ENCODE results near the gene MRPL1. TPM values are rescaled to one million over a fixed set of nuclear protein-coding genes. Genes with fewer than 3 reads are reported as not detected.
"Not testable (repeated sequence)": the region's sequence is repeated elsewhere in the genome, so short reads cannot be mapped to it uniquely, and the experiment has no call there.

MRPL1 gene
- total RNA-seq, 1 donor from 2014 or later, result 24.9 TPM

DNA sequence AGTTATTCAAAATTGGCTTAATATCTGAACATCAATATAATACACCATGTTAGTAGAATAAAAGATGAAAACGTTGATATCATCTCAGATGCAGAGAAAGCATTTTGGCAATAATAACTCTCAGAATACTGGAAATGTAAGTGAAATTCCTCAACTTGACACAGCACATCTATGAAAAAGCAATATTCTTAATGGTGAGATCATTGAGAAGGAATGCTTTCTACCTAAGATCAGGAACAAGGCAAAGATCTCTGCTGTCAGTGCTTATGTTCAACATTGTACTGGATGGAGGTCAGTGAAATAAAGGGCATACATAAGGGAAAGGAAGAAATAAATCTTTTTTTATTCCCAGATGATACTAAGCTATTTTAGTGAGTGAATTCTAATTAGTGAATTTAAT is 40.6 kb downstream of the MRPL1 start:
- intact Hi-C loops (cut with DNase I), result no loop called here

DNA sequence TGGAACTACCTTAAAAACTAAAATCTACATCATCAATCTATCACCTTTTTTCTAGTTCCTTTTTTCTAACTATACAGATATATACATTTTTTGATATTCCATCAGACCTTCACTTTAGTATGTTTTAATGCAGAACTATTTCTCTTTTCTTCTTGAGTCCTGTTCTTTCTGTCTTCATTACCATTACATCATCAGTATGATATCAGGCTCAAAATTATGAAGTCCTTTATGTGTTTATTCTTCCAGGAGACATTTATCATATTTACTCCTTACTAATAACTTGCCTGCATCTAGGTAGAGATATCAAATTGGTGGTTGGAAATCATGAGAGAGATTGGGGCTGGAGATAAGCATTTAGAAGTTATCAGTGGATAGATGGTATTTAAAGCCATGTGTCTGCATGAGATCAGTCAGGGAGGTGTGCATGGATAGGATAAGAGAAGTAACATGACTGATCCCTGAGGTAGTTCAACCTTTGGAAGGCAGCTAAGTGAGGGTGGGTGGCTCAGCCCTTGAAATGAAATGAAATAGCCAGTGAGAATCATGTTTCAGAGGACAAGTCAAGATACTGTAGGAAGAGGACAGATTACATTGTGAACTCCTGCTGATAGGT is 43.1 kb downstream of the MRPL1 start:
- ATAC-seq (no peak), DNase-seq (ENCODE audit: low spot score) (no peak)
- intact Hi-C loops (cut with DNase I), result no loop called here

More for the DNA sequence above, 40.6 kb downstream of the MRPL1 start:
- DNase-seq (ENCODE audit: low spot score), result no peak
- no peak for ATAC-seq

GRCh38 chr4:77910676-77911075 is 48.0 kb downstream of the MRPL1 start:
- no peak for ATAC-seq
- intact Hi-C loops (cut with DNase I), result no loop called here

DNA sequence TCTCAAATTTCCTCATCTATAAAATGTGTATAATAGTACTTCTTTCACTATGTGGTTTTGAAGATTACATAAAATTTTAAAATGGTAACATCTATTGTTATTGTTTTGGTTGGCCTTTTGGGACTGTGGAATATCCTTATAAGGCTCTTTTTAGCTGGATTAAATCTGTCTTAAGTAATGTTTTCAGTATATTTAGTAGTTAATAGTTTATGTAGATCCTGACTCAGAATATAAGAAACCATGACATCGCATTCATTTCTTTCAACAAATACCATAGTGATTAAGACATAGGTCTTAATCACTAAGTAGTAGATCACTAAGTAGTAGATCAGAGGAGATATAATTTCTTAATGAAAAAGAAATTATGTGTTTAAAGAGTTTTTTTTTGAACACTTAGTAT is 48.5 kb downstream of the MRPL1 start:
- intact Hi-C loops (cut with DNase I), result no loop called here

More at GRCh38 chr4:77910676-77911075, 48.0 kb downstream of the MRPL1 start:
- no peak for DNase-seq (ENCODE audit: low spot score)

DNA sequence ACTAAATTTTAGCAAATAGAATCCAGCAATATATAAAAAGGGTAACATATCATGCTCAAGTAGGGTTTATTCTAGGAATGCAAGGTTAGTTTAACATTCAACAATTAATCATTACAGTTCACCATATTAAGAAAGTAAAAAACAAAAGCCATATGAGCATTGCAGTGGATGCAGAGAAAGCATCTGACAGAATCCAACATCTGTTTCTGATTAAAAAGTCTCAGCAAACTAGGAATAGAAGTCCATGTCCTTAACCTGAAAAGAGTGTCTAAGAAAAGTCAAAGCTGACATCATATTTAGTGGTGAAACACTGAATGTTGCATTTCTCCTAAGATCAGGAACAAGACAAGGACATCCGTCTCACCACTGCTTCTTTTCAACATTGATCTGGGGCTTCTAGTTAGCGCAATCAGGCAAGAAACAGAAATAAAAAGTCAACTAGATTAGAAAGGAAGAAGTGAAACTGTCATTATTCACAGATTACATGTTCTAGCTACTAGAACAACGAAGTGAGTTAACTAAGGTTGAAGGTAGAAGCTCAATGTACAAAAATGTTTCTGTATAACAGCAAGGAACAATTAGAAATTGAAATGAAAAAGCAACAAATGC is 49.3 kb downstream of the MRPL1 start:
- no peak for DNase-seq (ENCODE audit: low spot score)
- intact Hi-C loops (cut with DNase I), result no loop called here
- ATAC-seq, result no peak

More for the DNA sequence above, 48.5 kb downstream of the MRPL1 start:
- ATAC-seq (no peak), DNase-seq (ENCODE audit: low spot score) (no peak)

GRCh38 chr4:77913348-77913747 is 50.7 kb downstream of the MRPL1 start:
- no peak for DNase-seq (ENCODE audit: low spot score)
- no peak for ATAC-seq
- intact Hi-C loops (cut with DNase I), result no loop called here

DNA sequence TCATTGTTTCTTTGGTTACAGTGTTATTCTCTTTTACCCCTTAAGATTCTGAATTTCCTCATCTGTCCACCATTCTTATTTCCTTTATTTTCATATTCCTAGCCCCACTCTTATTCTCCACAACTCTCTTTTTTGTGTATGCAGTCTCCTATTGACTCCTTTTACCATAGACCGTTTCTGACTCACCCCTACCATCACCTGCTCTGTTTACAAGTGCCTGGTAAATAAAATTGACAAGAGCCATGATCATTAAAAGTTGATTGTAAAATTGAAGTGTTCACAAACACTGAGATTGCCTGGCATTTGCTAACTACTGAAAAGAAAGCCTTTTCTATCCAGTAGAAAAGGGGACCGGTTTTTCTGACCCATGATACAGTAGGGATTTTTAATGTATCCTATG is 54.4 kb downstream of the MRPL1 start:
- DNase-seq (ENCODE audit: low spot score) (no peak), ATAC-seq (no peak)
- intact Hi-C loops (cut with DNase I), result no loop called here

DNA sequence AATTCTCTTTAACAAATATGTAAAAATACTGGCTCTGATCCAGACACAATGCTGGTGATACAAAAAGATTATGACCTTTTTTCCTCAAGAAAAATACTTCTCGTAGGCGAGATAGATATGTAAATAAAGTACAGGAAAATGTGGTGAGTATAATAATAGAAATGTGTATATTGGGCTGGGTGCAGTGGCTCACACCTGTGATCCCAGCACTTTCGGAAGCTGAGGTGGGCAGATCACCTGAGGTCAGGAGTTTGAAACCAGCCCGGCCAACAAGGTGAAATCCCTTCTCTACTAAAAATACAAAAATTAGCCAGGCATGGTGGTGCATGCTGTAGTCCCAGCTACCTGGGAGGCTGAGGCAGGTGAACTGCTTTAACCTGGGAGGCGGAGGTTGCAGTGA is 55.0 kb downstream of the MRPL1 start:
- ATAC-seq (no peak), DNase-seq (ENCODE audit: low spot score) (no peak)
- intact Hi-C loops (cut with DNase I), result no loop called here

GRCh38 chr4:77920371-77920770 is 57.7 kb downstream of the MRPL1 start:
- DNase-seq (ENCODE audit: low spot score) (no peak), ATAC-seq (no peak)
- intact Hi-C loops (cut with DNase I), result no loop called here

GRCh38 chr4:77921701-77922100 is 59.1 kb downstream of the MRPL1 start:
- intact Hi-C loops (cut with DNase I), result no loop called here
- ATAC-seq (no peak), DNase-seq (ENCODE audit: low spot score) (no peak)

GRCh38 chr4:77922158-77923094 is 59.8 kb downstream of the MRPL1 start:
- no peak for DNase-seq (ENCODE audit: low spot score)
- ATAC-seq, result no peak
- intact Hi-C loops (cut with DNase I), result no loop called here

DNA sequence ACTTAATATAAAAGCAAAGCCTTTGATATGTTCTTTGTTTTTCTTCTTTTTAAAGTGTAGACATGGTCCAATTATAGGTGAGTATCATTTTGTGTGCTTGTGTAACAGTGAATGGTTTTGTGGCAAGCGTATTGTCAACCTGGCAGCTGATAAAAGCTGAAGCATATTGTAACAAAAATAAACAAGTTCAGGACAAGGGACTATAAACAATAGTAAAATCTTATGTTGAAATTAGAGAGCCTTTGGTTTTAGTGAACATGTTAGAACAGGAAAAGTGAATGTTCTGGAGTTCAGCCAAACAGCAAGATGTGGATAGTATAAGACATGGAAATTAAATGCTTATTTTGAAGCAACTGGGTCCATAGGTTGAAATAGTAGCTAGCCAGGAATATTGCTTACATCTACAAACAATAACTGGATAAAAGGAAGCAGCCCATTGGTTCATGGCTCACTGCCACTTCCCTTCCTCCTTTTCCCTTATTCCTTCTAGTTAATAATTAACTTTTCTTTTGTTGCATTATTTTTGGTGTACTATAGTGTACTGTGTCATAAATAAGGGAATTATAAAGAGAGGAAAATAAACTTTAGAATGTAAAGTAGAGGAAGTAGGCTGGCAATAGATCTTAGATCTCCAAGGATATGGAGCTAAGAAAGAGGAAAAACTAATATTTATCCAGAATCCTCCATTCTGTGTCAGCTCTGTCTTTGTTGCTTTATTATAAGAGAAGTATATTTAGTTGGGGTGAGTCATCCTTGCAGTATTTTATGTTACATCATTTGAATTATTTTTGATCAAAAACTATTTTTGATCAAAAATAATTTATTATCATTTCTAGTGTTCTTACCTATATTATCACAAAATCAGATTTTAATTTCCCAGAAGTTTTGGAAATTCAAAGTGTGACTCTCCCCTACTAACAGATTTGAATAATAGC is 65.6 kb downstream of the MRPL1 start:
- intact Hi-C loops (cut with DNase I), result no loop called here
- no peak for ATAC-seq
- no peak for DNase-seq (ENCODE audit: low spot score)

- ATAC-seq (no peak), DNase-seq (ENCODE audit: low spot score) (no peak)
- intact Hi-C loops (cut with DNase I), result no loop called here
Measured at GRCh38 chr4:77930154-77930639, 67.6 kb downstream of the MRPL1 start.

GRCh38 chr4:77930876-77931275 is 68.2 kb downstream of the MRPL1 start:
- ATAC-seq, result no peak
- intact Hi-C loops (cut with DNase I), result no loop called here
- no peak for DNase-seq (ENCODE audit: low spot score)

GRCh38 chr4:77931452-77932135 is 69.0 kb downstream of the MRPL1 start:
- no peak for DNase-seq (ENCODE audit: low spot score)
- ATAC-seq, result no peak
- intact Hi-C loops (cut with DNase I), result no loop called here

GRCh38 chr4:77938560-77938959 is 75.9 kb downstream of the MRPL1 start:
- no peak for ATAC-seq
- no peak for DNase-seq (ENCODE audit: low spot score)
- intact Hi-C loops (cut with DNase I), result no loop called here

- ATAC-seq; intact Hi-C loops (cut with DNase I); DNase-seq (ENCODE audit: low spot score): not testable (repeated sequence)
Measured at GRCh38 chr4:77945929-77946328, 83.3 kb downstream of the MRPL1 start.

DNA sequence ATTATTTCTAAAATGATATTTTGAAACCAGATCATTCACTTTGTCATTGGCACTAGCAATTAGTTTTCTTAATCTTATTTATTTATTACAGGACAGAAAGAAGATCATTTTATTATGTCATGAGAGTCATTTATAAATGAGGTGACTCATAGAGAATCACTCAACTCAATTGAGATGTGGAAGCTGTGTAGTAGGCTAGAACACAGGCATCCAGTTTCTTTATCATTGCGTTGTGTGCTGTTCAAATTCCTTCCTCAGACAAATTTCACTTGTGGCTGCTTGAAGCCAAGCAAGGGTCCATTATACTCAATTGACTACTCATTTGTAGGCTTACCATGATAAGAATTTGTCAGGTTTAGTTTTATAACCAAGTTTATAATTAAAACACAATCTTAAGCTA is 87.6 kb downstream of the MRPL1 start:
- intact Hi-C loops (cut with DNase I), result loop anchor here (5.0 kb wide), 1 partner anchor 1823 kb away; no protein-coding TSS in a partner anchor
- DNase-seq (ENCODE audit: low spot score) (no peak), ATAC-seq (no peak)

Data from sciatic nerve (tissue), 2 donors.